Pons (tissue), 1 donor: Measurements from ENCODE around the gene GYPC.

Experiments used
- DNase-seq: peaks from one replicate; pipeline ENCODE4 v3.0.0-alpha.2; 2016; ENCODE audit warnings: low spot score

The GYPC gene

DNA sequence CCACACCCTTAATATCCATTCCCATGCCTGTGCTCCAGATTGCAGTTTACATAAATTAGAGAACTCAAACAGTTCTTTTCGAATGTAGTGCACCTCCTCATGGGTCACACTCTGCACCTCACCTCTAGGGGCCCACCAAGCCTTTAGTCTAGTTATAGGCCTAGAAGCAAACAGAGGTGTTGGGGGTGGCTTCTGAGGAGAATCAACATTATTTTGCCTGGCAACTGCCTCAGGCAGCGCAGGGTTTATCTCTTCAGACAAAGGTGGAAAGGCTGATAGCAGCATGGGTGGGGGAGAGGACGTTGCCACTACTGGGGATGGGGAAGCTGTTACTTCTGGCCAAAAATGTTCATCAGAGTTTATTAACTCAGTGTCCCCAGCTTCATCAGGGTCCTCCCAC is 5.0 kb upstream of the GYPC start:
- no peak for DNase-seq

DNA sequence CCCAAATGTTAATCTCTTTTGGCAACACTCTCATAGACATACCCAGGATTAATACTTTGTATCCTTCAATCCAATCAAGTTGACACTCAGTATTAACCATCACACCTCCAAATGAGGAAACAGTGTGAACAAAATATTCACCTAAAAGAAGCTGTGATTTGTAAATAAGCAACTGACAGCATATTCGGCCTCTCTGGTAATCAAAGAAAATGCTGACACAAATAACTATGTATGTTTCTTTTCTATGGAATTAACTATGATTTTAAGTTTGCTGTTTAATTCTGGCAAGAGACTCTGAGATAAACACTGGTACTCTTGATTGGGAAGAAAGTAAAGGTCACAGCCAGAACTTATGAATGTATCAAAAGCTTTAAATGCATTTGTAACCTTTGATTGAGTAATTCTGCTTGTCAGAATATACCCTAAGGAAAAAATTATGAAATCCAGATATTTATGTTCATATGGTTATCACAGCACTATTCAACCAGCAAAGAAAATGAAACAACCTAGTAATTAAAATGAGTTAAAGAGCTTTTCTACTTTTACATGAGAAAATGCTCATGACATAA is 3.6 kb upstream of the GYPC start:
- no peak for DNase-seq

DNA sequence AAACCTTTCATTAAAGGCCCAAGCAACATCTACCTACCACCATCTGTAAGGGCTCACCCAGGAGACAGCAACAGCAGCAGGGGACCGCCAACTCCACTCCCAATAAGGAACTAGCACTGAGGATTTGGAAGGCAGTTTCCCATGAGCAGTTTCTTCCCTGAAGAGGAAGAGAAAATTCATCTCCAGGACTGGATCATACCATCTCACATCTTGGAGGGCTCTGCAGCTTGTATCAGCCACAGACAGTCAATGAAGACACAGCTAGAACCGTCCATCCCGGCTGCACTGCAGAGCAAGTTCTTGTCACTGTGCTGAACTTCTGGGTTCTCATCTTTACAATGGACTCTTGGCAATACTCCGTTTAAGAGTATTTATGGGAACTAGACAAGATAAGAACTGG is 2.8 kb upstream of the GYPC start:
- DNase-seq: no peak

DNA sequence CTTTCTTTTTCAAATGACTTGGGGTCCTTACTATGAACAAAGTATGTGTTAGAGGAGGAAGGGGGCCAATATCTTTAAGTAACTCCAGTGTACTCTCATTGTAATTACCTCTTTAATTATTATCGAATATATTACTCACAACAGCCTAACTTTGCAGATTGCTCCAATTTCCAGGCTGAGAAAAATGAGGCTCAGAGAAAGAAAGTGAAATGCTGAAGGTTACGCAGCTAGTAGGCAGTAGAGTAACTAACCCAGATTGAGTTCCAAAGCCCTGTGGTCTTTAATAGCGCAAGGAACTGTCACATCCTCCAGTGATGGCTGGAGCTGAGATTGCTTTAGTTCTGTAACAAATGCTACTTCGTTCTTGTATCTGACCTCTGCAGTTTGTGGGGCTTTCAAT is 2.2 kb upstream of the GYPC start:
- DNase-seq: no peak

DNA sequence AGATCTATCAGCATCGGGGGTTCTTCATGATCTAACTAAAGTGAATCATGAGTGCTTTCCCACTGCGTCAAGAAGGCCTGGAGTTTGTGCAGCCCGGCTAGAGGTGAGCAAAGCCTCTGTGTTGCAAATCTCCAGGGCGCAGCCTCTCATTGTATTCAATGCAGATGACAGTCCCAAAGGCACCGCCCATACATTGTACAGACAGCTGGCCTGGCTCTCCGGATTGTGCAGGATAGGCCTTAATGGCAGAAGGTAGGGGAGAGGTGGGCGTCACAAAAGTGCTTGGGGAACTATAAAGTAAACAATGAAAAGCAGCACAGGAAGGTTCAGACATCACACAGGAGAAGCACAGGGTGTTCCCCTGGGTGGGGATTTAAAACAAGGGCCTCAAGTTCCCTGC is 907 bp upstream of the GYPC start:
- no peak for DNase-seq

DNA sequence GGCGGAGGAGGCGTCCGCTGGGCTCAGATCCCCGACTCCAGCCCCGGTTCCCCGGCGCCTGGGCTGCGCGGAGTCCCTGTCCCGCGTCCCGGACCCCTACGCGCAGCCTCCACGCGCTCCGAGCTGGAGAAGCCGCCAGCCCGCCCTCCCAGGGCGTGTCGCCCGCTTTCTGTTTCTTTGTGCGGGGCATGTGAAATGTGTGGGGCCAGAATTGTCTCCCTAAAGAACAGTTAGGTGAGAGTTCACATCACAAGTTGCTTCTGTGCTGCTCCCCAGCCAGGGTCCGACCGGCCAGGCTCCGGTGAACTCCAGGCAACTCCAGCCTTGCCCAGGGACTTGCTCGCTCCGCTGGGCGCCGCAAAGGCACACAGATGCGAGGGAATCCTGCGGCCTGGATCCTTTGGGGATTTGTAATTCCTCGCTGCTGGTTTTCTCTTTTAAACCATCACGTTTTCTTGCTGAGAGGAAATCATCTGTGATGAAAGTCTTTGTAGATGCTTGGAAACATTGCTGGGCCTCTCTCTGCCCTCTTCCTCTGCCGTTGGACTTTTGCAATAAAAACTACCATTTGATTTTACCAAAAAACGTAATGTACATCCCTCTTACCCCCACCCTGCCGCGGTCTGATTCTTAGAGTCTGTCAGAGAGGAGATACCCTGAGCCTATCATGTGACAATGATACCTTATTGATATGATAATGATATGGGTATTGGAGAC is 631 bp downstream of the GYPC start:
- DNase-seq: no peak

DNA sequence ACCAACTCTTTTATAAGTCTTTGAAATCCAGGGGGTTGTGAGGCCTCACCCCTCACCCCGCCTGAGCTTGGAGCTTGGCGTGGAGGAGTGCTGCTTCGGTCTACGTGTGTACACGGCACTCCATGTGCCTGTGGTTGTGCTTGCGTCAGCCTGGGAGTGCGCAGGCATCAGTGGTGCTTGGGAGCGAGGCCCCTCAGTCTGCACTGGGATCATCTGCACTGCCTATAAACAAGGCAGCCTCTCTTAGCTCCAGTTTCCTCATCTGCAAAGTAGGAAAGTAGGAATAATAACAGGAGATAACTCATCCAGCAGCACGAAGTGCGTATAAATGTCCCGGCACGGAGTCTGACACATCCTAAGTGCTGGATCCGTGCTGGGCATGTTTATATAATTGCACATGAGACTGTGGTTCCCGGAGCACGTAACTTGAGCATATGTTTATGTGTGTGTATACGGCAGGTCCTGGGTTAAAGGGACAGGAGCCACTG is 1.2 kb downstream of the GYPC start:
- peak; percentile 43 for DNase-seq

DNA sequence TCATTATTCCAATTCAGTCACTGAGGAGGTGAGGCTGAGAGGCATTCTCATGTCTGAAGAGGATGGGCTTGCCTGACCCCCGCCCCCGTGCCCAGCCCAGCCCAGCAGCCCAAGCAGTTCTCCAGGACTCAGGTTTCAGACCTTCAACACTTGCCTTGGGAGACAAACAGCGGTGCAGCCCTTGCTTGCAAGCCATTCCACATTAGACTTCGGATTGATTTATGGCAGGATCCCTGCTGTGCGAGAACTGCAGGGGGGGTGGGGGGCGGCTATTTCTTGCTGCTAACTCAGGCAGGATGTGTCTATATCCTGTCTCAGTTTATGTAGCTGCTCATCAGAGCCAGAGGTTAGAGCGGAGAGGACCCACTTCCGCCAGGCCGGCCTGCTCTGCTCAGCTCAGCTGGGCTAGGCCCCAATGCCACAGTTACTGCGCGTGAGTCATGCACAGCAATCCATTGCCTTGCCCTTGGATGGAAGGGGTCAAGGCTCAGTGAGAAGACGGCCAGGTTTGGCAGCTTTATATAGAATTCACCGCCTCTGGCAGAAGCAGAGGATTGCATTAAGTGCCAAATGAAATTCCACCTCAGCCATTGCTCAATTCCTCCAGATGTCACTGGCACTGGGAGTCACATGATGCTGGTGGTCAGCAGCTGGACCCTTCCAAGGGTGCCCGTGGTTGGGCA is 1.8 kb downstream of the GYPC start:
- DNase-seq: peak; percentile 31

DNA sequence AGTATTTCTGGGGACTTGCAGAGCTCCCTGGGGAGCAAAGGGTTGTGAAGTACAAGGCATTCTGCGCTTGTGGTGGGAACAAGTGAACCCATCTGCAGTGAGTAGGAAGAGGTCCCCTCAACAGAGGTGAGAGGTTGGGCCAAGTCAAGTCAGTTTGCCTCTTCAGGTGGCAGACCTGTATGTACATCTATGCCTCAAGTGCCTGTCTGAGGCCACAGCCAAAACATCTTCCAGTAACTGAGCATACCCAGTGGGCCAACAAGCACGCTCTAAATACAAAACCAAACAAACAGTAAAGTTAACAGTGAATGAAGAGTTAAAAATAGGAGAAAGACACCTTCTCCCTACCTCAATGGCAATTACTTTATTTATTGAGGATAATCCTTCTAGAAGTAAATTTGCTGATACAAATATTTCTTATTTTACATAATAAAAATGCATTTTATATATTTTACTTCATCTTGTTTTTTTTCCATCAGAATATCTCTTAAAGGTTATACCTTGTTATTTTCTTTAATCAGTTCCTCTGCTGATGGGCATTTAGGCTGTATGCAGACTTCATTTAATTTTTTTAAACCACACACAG is 2.5 kb downstream of the GYPC start:
- DNase-seq: no peak

DNA sequence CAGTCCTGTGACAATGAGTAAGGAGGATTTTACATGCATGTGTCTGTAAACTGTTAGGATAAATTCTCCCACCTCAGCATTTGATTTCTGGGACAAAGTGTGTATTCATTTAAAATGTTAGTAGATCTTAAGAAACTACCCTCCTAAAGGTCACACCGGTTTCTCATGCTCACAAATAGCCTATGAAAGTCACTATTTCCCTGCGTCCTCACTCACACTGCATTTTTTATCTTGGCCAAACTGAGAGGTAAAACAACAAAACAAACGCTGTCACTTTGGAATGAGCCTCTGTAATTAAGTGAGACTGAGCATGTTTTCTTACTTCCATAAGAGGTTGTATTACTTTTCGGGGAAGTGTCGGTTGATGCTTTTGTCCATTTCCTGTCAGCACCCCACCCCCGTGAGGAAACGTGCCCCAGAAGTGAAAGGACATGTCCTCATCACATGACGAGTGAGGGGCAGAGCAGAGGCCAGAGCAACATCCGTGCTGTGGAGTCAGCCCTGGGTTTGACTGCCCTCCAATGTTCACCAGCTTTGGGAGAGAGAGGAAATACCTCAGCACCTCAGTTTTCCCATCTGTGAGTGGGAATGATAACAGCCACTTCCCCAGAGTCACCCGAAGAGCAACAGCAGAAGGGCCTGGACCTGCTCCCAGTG is 3.1 kb downstream of the GYPC start:
- DNase-seq: peak; percentile 31

DNA sequence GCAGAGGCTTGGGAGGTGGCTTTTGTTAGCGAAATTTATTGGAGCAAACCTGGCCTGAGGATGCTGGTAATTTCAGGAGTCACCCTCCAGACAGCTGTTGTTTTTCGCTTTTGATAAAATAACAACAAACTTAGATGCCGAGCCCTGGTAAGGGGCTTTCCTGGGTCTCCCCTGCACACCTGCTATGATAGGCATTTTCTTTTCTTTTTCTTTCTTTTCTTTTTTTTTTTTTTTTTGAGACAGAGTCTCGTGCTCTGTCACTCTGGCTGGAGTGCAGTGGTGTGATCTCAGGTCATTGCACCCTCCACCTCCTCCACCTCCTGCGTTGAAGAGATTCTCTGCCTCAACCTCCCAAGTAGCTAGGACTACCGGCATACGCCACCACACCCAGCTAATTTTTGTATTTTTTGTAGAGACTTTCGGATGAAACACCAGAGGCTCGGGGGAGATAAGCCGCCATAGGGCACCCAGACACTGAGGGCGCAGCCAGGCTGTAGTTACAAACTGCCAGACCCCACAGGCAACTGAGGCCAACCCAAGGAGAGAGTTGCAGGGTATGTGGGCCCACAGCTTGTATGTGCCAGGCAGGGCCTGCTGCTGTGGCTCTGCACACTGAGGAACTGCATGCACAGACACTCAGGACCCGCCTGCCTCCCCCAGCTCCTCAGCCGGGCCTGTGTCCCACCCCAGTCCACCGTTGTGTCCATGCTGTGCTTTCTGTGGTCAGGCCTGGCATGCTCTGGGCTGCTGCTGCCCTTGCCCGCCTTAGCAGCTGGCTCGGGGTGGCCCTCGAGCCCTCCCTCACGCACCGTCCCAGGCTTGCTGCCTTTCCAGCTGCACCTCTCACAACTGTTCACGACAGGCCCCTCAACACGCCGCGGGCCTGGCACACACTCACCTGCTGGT is 3.9 kb downstream of the GYPC start:
- no peak for DNase-seq

DNA sequence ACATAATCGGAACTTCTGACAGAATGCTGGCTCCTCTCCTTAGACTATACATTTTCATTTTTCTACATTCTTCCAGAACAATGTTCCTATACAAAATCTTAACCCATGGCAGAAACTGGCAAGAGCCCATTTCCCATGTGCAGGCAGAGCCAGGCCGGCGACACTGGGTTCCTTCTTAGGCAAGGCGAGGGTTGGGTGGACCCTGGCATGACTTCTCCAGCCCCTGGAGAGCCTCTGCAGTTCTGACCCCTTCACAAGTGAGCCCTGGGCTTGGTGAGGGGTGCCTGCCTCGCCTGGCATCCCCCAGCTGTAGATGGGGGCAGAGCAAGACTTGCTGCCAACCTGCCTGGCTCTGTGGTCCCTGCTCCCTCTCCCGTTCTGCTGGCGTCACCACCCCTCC is 5.0 kb downstream of the GYPC start:
- DNase-seq: no peak

DNA sequence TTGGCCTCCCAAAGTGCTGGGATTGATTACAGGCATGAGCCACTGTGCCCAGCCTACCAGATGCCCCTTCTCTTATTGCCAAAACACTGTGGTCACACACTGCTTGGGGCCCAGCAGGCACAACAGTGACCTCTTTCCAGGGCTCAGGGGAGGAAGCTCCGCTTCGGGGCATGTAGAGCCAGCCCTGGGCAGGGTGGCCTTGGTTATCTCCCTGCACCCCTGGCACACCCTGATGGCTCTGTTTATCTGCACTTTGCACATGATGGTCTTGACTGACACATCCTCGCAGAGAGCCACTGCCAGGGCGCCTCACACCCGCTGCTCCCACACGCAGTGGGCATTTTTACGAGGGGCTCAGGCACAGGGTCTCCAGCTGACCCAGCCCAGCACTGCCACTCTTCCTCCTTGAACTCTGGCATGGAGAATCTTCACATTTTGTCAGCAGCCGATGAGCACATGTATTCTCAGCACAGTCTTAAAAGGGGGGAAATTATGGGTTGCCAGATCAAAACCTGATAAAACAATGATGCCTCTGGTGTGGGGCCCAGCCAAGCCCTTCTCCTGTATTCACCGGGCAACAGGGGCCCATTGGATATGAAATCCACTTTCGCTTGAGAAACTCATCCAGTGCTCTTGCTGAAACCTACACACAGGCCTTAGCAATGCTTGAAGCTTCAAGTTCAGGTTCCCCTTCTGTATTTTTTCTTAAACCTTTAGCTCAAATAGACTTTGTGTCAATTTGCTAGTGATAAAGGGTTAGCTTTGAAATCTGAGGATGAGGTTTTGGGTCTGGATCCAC is 5.9 kb downstream of the GYPC start:
- no peak for DNase-seq

DNA sequence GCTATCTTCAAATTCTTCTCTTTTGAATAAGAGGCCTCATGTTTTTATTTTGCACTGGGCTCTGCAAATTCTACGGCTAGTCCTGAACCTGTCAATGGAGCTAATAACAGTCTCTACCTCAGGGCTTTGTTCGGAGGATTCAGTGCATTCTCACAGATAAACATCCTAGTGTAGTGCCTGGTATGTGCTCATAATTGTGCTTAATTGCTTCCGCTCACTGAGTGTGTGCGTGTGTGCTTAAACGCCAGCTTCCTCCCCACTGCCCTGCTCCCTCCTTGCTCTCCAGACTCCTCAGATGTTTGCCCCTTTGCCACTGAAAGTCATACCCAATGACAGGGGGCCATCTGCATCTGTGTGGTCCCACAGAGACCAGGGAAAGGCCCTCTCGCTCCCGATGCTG is 6.7 kb downstream of the GYPC start:
- DNase-seq: no peak

DNA sequence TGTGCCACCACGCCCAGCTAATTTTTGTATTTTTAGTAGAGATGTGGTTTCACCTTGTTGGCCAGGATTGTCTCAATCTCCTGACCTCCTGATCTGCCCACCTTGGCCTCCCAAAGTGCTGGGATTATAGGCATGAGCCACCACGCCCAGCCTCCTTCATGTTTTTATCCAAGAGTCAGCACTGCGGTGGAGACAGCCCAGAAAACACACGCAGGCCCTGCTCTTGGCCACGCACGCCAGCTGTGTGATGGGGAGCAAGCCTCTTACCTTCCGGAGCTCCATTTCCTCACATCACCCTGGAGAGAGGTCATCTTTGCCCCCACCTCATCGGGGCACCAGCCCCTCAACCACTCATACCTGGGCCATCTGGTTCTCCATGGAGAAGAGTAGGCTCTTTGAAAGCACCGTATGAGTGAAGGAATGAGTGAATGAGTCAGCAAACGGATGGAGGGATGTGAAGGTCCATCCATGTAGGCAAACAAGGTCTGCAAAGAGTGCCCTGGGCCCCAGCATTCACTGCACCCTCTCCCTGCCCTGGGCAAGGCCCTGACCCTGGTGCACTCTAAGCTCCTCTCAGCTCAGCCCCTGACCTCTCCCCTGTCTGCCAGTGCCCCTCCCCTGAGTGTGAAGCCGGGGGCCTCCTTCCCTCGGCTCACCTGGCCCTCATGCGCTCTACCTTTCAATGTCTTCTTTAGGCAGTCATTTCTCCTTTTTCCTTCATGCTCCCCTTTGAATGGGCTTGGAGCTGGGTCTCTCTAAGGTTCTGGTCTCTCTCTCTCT is 7.4 kb downstream of the GYPC start:
- no peak for DNase-seq

DNA sequence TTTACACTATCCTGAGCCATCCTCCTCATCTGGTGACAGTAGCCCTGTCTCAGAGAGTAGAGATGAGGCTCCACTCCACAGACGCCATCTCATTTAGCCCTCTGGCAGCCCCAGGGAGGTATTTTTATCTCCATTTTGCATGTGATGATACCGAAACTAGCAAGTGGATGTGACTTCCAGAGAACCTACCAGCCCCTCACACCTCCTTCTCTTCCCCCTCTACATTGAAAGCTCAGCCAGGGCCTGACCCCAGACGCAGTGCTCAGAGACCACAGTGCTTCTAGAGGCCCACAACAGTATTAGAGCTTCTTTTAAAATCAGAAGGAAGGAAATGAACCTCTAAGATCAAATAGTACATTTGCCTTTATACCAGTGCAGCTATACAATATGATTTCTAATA is 8.3 kb downstream of the GYPC start:
- DNase-seq: peak; percentile 48

DNA sequence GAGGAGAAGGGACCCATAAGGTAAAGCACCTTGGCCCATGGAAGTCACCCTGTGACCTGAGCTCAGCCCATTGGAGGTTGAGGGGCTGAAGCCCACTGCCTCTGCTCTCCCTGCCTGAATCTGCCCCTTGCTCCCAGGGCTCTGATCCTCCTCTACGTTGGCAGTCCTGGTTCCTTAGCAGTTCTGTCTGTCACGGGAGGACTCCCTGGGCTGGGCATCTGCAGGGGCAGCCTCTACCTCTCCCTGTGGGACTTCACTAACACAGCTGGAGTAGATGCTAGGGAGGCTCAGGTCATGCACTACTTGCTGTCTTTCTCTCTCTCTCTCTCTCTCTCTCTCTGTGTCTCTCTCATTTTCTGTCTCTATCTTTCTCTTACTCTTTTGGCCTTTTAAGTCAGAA is 8.7 kb downstream of the GYPC start:
- DNase-seq: no peak

DNA sequence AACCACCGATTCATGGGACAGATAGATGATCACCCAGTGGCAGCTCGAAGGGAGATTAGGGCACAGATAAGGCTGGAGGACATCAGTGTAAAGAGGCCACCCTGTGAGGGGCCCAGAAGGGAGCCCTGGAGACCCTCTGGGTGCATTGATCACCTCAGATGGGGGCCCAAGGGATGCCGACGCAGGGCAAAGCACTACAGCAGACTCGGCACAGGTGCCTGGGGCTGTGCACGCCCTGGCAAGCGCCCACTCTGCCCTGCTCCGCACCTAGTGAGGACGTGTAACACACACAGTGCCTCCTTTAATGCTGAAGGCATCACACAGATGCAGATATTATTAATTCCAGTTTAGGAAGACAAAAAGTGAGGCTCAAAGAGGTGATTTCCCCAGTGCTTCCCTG is 9.5 kb downstream of the GYPC start:
- no peak for DNase-seq

DNA sequence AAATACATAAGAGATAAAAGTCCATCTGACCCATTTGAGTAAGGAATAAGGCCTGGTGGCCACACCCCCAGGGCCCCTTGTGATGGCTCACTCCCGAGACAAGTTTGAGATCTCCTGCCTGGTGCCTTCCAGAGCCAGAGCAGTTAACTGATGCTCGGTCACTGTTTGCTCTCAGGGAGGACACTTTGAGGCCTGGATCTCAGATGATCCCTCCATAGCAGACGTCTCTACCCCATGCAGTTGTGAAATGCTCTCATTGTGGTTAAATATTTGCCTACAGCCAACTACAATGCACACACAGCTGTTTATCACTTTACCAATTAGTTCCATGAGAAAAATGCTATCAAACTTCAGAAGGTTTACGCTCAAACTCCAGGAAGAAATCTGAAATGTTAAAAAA is 12.3 kb downstream of the GYPC start:
- DNase-seq: no peak

DNA sequence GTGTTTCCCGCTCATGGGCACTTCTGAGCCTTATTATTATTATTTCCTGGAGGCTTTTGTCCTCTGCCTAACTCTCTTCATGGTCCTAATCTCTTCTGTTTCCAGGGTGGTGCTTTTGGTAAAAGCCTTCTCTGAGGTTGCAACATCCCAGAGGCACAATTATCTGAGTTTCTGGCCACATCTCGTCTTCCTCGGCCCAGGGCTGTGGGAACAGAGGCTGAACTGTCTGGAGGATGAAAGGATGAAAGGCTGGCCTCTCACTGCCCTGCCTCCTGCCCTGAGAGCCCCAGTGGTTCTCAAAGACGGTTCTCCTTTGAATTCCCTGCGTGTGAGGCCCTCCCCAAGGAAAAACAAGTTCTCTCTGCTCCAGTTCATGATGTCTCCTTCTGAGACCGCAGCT is 13.8 kb downstream of the GYPC start:
- DNase-seq: no peak
